ENCODE results near the gene SRD5A2. TPM values are rescaled to one million over a fixed set of nuclear protein-coding genes. Genes with fewer than 3 reads are reported as not detected.

Gene SRD5A2
- total and polyA plus RNA-seq, 9 donors: 0.07 to 7.0 (median 0.27) TPM; not detected in 3

- H3K4me3 ChIP-seq: no peak overlapping the region
- no peaks in the 10 kb centered on the region for H3K9me3 ChIP-seq
- H3K27me3 ChIP-seq: no peaks in the 10 kb centered on the region
- no peak for DNase-seq
- no peaks in the 10 kb centered on the region for H3K36me3 ChIP-seq
- TF ChIP-seq EP300 (IDR thresholded peaks at IDR 0.05) (no peak), POLR2A (IDR thresholded peaks at IDR 0.05) (no peak), CTCF (IDR thresholded peaks at IDR 0.05) (no peak)
- H3K4me1 ChIP-seq (ENCODE audit: insufficient read depth): no peaks in the 10 kb centered on the region
- no peak overlapping the region for H3K27ac ChIP-seq
- WGBS, 3 donors: 45 to 57% (median 53%) methylated on average over 2 of the region's 2 CpGs
- intact Hi-C loops (cut with DNase I): no loop called here
These were observed 104.1 kb downstream of the SRD5A2 start for GRCh38 chr2:31476511-31477180.

- H3K36me3 ChIP-seq: no peaks in the 10 kb centered on the region
- H3K27ac ChIP-seq: no peak overlapping the region
- H3K9me3 ChIP-seq: no peaks in the 10 kb centered on the region
- WGBS, 3 donors: 4 to 20% (median 12%) methylated on average over 1 of the region's 1 CpG
- H3K27me3 ChIP-seq: no peaks in the 10 kb centered on the region
- DNase-seq: no peak
- TF ChIP-seq CTCF (IDR thresholded peaks at IDR 0.05) (no peak), EP300 (IDR thresholded peaks at IDR 0.05) (no peak), POLR2A (IDR thresholded peaks at IDR 0.05) (no peak)
- intact Hi-C loops (cut with DNase I): no loop called here
- H3K4me3 ChIP-seq: no peak overlapping the region
- no peaks in the 10 kb centered on the region for H3K4me1 ChIP-seq (ENCODE audit: insufficient read depth)
These were observed 105.0 kb downstream of the SRD5A2 start for GRCh38 chr2:31475692-31476091.

GRCh38 chr2:31474296-31474695, 106.4 kb downstream of the SRD5A2 start:
- no peak overlapping the region for H3K4me3 ChIP-seq
- DNase-seq: no peak
- no peaks in the 10 kb centered on the region for H3K36me3 ChIP-seq
- no peaks in the 10 kb centered on the region for H3K27me3 ChIP-seq
- intact Hi-C loops (cut with DNase I): no loop called here
- 15 to 24% (median 19%) methylated on average over 1 of the region's 1 CpG for WGBS, 3 donors
- TF ChIP-seq EP300 (IDR thresholded peaks at IDR 0.05) (no peak), POLR2A (IDR thresholded peaks at IDR 0.05) (no peak), CTCF (IDR thresholded peaks at IDR 0.05) (no peak)
- no peaks in the 10 kb centered on the region for H3K9me3 ChIP-seq
- H3K27ac ChIP-seq: no peak overlapping the region
- H3K4me1 ChIP-seq (ENCODE audit: insufficient read depth): no peaks in the 10 kb centered on the region

Other genes starting within 250 kb of the SRD5A2 start
- gene XDH, start 166.2 kb downstream of the SRD5A2 start, total RNA-seq: under 1 TPM in 2 of 7 donors, not detected in 5; 0.12 to 0.13 TPM
- not detected for gene XDH, start 166.2 kb downstream of the SRD5A2 start, polyA plus RNA-seq

All from ovary (tissue), 9 donors.